Neural cell (in vitro differentiated cells): ENCODE measurements around the gene RFWD3. TPM values are rescaled to one million over a fixed set of nuclear protein-coding genes. Genes with fewer than 3 reads are reported as not detected.

Experiments used
- H2AFZ ChIP-seq: fragments of 200-600, 300-800 bp; sonication (generic), shearing (Covaris generic); 2 replicates; pipeline ENCODE4 v1.6.0; 2014; ENCODE audit warnings: low read depth, mild to moderate bottlenecking, antibody characterized with exemption, low read length, moderate library complexity
- H3F3A ChIP-seq: fragments of 200-600 bp; shearing (Covaris generic); 2 replicates; pipeline ENCODE4 v1.6.1; 2016; ENCODE audit warnings: mild to moderate bottlenecking, moderate library complexity, mixed read lengths, antibody characterized with exemption, low read length; ENCODE audit not compliant: insufficient read depth, poor library complexity, severe bottlenecking
- H3K27ac ChIP-seq: fragments of 200-600, 300-800 bp; sonication (generic), shearing (Covaris generic); 2 replicates; pipeline ENCODE4 v1.5.1; 2014; ENCODE audit warnings: mild to moderate bottlenecking, low read length, moderate library complexity
- H3K27me3 ChIP-seq: fragments of 300-800, 200-600 bp; sonication (generic), shearing (Covaris generic); 2 replicates; pipeline ENCODE4 v1.6.0; 2014; ENCODE audit warnings: mild to moderate bottlenecking, low read depth, low read length, moderate library complexity; ENCODE audit not compliant: insufficient read depth
- H3K36me3 ChIP-seq: fragments of 300-800, 200-600 bp; sonication (generic), shearing (Covaris generic); 2 replicates; pipeline ENCODE4 v1.5.1; 2014; ENCODE audit warnings: mild to moderate bottlenecking, antibody characterized with exemption, low read length, moderate library complexity; ENCODE audit not compliant: insufficient read depth
- H3K4me2 ChIP-seq: fragments of 300-800, 200-600 bp; sonication (generic), shearing (Covaris generic); 2 replicates; pipeline ENCODE4 v1.6.0; 2014; ENCODE audit warnings: mild to moderate bottlenecking, low read length
- H3K4me3 ChIP-seq: fragments of 300-800, 200-600 bp; sonication (generic), shearing (Covaris generic); 2 replicates; pipeline ENCODE4 v1.5.1; 2014; ENCODE audit warnings: mild to moderate bottlenecking, low read length, moderate library complexity
- H3K79me2 ChIP-seq: fragments of 200-600 bp; shearing (Covaris generic); replicated peaks from 2 replicates; pipeline ENCODE4 v1.6.0; 2014; ENCODE audit warnings: mild to moderate bottlenecking, low read length, moderate library complexity; ENCODE audit not compliant: insufficient read depth
- H3K9ac ChIP-seq: fragments of 300-800, 200-600 bp; sonication (generic), shearing (Covaris generic); 2 replicates; pipeline ENCODE4 v1.6.1; 2016; ENCODE audit warnings: mild to moderate bottlenecking, low read length, mixed read lengths
- H3K9me2 ChIP-seq: fragments of 200-600 bp; shearing (Covaris generic); 2 replicates; pipeline ENCODE4 v1.6.1; 2016; ENCODE audit warnings: mild to moderate bottlenecking, low read length, mixed read lengths; ENCODE audit not compliant: insufficient read depth
- H3K9me3 ChIP-seq: fragments of 200-600, 300-800 bp; sonication (generic), shearing (Covaris generic); 2 replicates; pipeline ENCODE4 v1.6.1; 2016; ENCODE audit warnings: mild to moderate bottlenecking, mixed run types, low read length, moderate library complexity, mixed read lengths
- H4K20me1 ChIP-seq: fragments of 200-600 bp; shearing (Covaris generic); 2 replicates; pipeline ENCODE4 v1.6.1; 2016; ENCODE audit warnings: mild to moderate bottlenecking, mixed run types; ENCODE audit not compliant: insufficient read depth
- CTCF ChIP-seq: fragments of 450-650 bp; IDR thresholded peaks from 2 replicates; pipeline ENCODE4 v1.5.1; 2014; ENCODE audit warnings: antibody characterized with exemption, mild to moderate bottlenecking, moderate library complexity; ENCODE audit not compliant: poor library complexity, severe bottlenecking
- EP300 ChIP-seq: fragments of 450-650 bp; conservative IDR thresholded peaks from 2 replicates; pipeline ENCODE4 v1.6.1; 2014; ENCODE audit warnings: antibody characterized with exemption, mild to moderate bottlenecking, moderate library complexity; ENCODE audit not compliant: poor library complexity, severe bottlenecking
- EZH2 ChIP-seq: fragments of 200-600, 300-800 bp; shearing (Covaris generic), sonication (generic); IDR thresholded peaks from 2 replicates; pipeline ENCODE4 v1.6.1; 2014; ENCODE audit warnings: antibody characterized with exemption, low read length, borderline replicate concordance, mild to moderate bottlenecking; ENCODE audit not compliant: insufficient read depth, poor library complexity, severe bottlenecking
- MXI1 ChIP-seq: fragments of 450-650 bp; conservative IDR thresholded peaks from 2 replicates; pipeline ENCODE4 v1.6.1; 2014; ENCODE audit warnings: antibody characterized with exemption, mild to moderate bottlenecking; ENCODE audit not compliant: poor library complexity, severe bottlenecking
- POLR2AphosphoS5 ChIP-seq: IDR thresholded peaks from 2 replicates; pipeline ENCODE4 v1.6.1; 2012
- RAD21 ChIP-seq: fragments of 450-650 bp; conservative IDR thresholded peaks from 2 replicates; pipeline ENCODE4 v1.6.1; 2014; ENCODE audit warnings: antibody characterized with exemption, mild to moderate bottlenecking, moderate library complexity
- SMC3 ChIP-seq: fragments of 450-650 bp; conservative IDR thresholded peaks from 2 replicates; pipeline ENCODE4 v1.6.1; 2014; ENCODE audit warnings: antibody characterized with exemption, mild to moderate bottlenecking, moderate library complexity; ENCODE audit not compliant: poor library complexity
- TAF1 ChIP-seq: IDR thresholded peaks from 2 replicates; pipeline ENCODE4 v1.6.1; 2012; ENCODE audit warnings: low read depth
- polyA plus RNA-seq: library from polyadenylated mRNA; depleted of rRNA; stranded (reverse); fragments of >200 nt; gene quantifications from 2 replicates; pipeline ENCODE4 v1.2.3, GENCODE V29; 2014
- TF ChIP-seq, protein P1 (sequence below): IDR thresholded peaks from 2 replicates; pipeline ENCODE4 v1.6.1; 2012; ENCODE audit warnings: borderline replicate concordance

The RFWD3 gene
- polyA plus RNA-seq, 1 donor from 2014 or later: 10.7 TPM

DNA sequence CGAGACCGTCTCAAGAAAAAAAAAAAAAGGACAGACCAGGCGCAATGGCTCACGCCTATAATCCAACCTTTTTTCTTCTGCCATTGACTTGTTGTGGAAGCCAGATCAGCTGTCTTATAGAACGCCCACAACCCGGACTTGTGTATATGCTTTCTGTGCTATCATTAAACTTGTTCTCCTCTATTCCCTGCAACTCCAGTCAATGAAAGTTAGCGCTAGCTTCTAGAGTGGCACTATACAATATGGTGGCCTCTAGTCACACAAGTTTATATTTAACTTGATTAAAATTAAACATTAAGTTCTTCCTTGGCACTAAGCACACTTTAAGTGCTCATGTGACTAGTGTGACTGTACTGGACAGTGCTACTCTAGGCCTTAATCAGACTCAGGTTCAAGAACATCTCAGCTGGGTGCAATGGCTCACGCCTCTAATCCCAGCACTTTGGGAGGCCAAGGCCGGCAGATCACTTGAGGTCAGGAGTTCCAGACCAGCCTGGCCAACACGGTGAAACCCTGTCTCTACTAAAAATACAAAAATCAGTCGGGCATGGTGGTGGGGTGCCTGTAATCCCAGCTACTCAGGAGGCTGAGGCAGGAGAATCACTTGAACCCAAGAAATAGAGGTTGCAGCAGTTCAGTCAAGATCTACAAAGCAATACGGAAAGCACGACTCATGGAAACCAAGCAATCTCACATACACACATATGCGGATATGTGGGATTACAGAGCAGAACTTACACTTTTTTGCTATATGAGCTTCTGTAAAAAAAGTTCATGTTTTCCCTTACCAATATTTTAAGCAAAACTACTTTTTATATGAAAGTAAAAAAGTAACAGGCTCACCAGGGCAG is 41.0 kb downstream of the RFWD3 start:
- H3K27ac ChIP-seq: no peak overlapping the region
- no peaks in the 10 kb centered on the region for H3K9me3 ChIP-seq
- no peaks in the 10 kb centered on the region for H4K20me1 ChIP-seq
- H3K27me3 ChIP-seq: no peaks in the 10 kb centered on the region
- no peak overlapping the region for H3K4me2 ChIP-seq
- no peaks in the 10 kb centered on the region for H3K9me2 ChIP-seq
- no peak overlapping the region for H2AFZ ChIP-seq
- H3F3A ChIP-seq: no peaks in the 10 kb centered on the region
- no peak for TF ChIP-seq RAD21
- TF ChIP-seq MXI1: no peak
- no peak for TF ChIP-seq SMC3
- TF ChIP-seq EZH2: no peak
- no peak for TF ChIP-seq POLR2AphosphoS5
- no peak for TF ChIP-seq TAF1
- TF ChIP-seq CTCF: no peak
- TF ChIP-seq EP300: no peak
- TF ChIP-seq, protein P1, sequence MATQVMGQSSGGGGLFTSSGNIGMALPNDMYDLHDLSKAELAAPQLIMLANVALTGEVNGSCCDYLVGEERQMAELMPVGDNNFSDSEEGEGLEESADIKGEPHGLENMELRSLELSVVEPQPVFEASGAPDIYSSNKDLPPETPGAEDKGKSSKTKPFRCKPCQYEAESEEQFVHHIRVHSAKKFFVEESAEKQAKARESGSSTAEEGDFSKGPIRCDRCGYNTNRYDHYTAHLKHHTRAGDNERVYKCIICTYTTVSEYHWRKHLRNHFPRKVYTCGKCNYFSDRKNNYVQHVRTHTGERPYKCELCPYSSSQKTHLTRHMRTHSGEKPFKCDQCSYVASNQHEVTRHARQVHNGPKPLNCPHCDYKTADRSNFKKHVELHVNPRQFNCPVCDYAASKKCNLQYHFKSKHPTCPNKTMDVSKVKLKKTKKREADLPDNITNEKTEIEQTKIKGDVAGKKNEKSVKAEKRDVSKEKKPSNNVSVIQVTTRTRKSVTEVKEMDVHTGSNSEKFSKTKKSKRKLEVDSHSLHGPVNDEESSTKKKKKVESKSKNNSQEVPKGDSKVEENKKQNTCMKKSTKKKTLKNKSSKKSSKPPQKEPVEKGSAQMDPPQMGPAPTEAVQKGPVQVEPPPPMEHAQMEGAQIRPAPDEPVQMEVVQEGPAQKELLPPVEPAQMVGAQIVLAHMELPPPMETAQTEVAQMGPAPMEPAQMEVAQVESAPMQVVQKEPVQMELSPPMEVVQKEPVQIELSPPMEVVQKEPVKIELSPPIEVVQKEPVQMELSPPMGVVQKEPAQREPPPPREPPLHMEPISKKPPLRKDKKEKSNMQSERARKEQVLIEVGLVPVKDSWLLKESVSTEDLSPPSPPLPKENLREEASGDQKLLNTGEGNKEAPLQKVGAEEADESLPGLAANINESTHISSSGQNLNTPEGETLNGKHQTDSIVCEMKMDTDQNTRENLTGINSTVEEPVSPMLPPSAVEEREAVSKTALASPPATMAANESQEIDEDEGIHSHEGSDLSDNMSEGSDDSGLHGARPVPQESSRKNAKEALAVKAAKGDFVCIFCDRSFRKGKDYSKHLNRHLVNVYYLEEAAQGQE: no peak
- H3K79me2 ChIP-seq: no peaks in the 10 kb centered on the region
- H3K4me3 ChIP-seq: no peak overlapping the region
- H3K9ac ChIP-seq: no peak overlapping the region
- no peaks in the 10 kb centered on the region for H3K36me3 ChIP-seq

DNA sequence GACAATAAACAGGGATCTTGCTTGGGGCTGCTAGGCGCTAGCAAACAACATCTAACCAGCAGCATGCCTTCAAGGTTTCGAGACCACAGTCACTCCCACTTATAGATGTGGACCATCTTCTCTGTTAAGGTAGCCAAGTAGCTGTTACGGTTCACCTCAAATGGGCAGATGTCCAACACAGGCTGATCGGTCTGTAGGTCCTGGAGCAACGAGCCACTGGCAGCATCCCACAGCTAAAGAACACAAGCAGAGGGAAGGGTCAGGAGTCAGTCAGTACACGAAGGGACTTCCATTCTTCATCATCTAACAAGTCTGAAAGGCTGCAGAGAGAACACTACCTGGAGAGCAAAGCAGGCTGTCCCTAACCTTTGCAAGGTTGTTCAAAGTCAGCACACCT is 42.8 kb downstream of the RFWD3 start:
- no peaks in the 10 kb centered on the region for H3K36me3 ChIP-seq

More for the DNA sequence above, 42.8 kb downstream of the RFWD3 start:
- Histone ChIP-seq H3K79me2 (no peaks in the 10 kb centered on the region), H3K9me2 (no peaks in the 10 kb centered on the region), H3K4me2 (no peak overlapping the region), H3K27ac (no peak overlapping the region), H3K27me3 (no peaks in the 10 kb centered on the region), H3K4me3 (no peak overlapping the region), H3K9me3 (no peaks in the 10 kb centered on the region), H3K9ac (no peak overlapping the region), H4K20me1 (no peaks in the 10 kb centered on the region), H2AFZ (no peak overlapping the region), H3F3A (no peaks in the 10 kb centered on the region)
- TF ChIP-seq EZH2 (no peak), POLR2AphosphoS5 (no peak), RAD21 (no peak), EP300 (no peak), CTCF (no peak), MXI1 (no peak), TAF1 (no peak), SMC3 (no peak)
- TF ChIP-seq, protein P1: no peak
